SU-DHL-6 (cell line): ENCODE measurements around the gene CBX7.

ENCODE experiments used
- CTCF ChIP-seq: fragments of 200-600 bp; sonication (generic); IDR thresholded peaks from one replicate; pipeline ENCODE4 v1.5.1; 2017; ENCODE audit warnings: antibody characterized with exemption, mild to moderate bottlenecking, low read length, moderate library complexity; ENCODE audit not compliant: insufficient read depth, poor library complexity, severe bottlenecking
- EZH2phosphoT487 ChIP-seq: fragments of 200-600 bp; sonication (generic), shearing (Covaris generic); conservative IDR thresholded peaks from 2 replicates; pipeline ENCODE4 v1.6.1; 2018; ENCODE audit warnings: mild to moderate bottlenecking, antibody characterized with exemption, low read length, moderate library complexity, mixed read lengths

- TF ChIP-seq CTCF (no peak), EZH2phosphoT487 (no peak)
Observed at GRCh38 chr22:39083212-39084165, 69.0 kb downstream of the CBX7 start.
